ENCODE results near the gene FMOD. TPM values are rescaled to one million over a fixed set of nuclear protein-coding genes. Genes with fewer than 3 reads are reported as not detected.

FMOD gene
- total and polyA plus RNA-seq, 2 donors (not counting 3 experiments of a cell fraction or from before 2014, with no cell fraction given) = 0.11 to 0.12 TPM

- Histone ChIP-seq H3K9me3 (replicated peaks; ENCODE audit: control insufficient read depth, insufficient read depth, low read length) (no peaks in the 10 kb centered on the region), H3K4me2 (ENCODE audit: insufficient read depth, low read length) (peak within 1 kb of the TSS; percentile 62), H3K36me3 (ENCODE audit: control insufficient read depth in 2 of 2, extremely low read depth in 1 of 2, insufficient read depth in 2 of 2, low read length in 2 of 2) (peaks cover 2 to 12% of the 10 kb centered on the region in 2 experiments), H3K27me3 (ENCODE audit: control insufficient read depth in 2 of 2, insufficient read depth in 2 of 2, low read length in 2 of 2) (peaks cover 4 to 7% of the 10 kb centered on the region in 2 experiments), H4K20me1 (replicated peaks; ENCODE audit: control insufficient read depth, extremely low read depth, insufficient read depth, low read length) (peaks cover 5% of the 10 kb centered on the region), H3K9ac (replicated peaks; ENCODE audit: extremely low read depth, insufficient read depth, low read length) (peak within 1 kb of the TSS; percentile 65), H3K4me1 (ENCODE audit: control insufficient read depth, extremely low read depth, insufficient read depth, low read length) (peaks cover 19% of the 10 kb centered on the region), H3K9me1 (replicated peaks; ENCODE audit: control insufficient read depth, extremely low read depth, insufficient read depth, low read length) (no peaks in the 10 kb centered on the region), H3K27ac (ENCODE audit: insufficient read depth, low read depth, low read length) (peak within 1 kb of the TSS; percentile 42), H3K79me2 (ENCODE audit: control insufficient read depth, insufficient read depth, low read length) (peaks cover 6% of the 10 kb centered on the region), H3K4me3 (replicated peaks in 1 of 3; ENCODE audit: insufficient read depth in 1 of 3, low read depth in 1 of 3, low read length in 3 of 3) (peak within 1 kb of the TSS; percentile 70 to 97 (median 73)), H2AFZ (ENCODE audit: low read depth, low read length) (peak within 1 kb of the TSS; percentile 84)
- FAIRE-seq (peak; percentile 94), DNase-seq (ENCODE audit: low read depth, low spot score) (peak; percentile 91)
- dilution Hi-C loops (cut with MboI; ENCODE audit: extremely low pct_ligation_motif_present, low sequenced_read_pairs) (no loop called here), intact Hi-C loops (cut with micrococcal nuclease) (loop anchor here (1.0 kb wide), 4 partner anchors 15 to 33 kb away; no protein-coding TSS in a partner anchor)
- POLR2A ChIA-PET = interaction anchor here (0.6 to 4.9 kb wide), 18 partner anchors 9 to 1919 kb away, joined by 3 to 115 read pairs (median 3); partner anchors contain the start of gene MDM4
- CTCF ChIA-PET = interaction anchor here (0.6 to 7.8 kb wide), 9 partner anchors 11 to 318 kb away, joined by 3 to 88 read pairs (median 5); no protein-coding TSS in a partner anchor
- TF ChIP-seq POLR2AphosphoS5 (IDR thresholded peaks at IDR 0.05; ENCODE audit: insufficient read depth, low read depth, low read length) (peak; percentile 99), MYC (IDR thresholded peaks at IDR 0.05; ENCODE audit: low read depth, low read length) (no peak), POLR2A (IDR thresholded peaks at IDR 0.05; ENCODE audit: low read depth, low read length) (peak; percentile 99)
- BruUV-seq (replicated peaks) = TSS peak; percentile 59
These were observed 45.8 kb downstream of the FMOD start, which contains the start of gene BTG2 for GRCh38 chr1:203304919-203305808. TSS of gene BTG2 (plus strand) at chr1:203305519. CDS start at chr1:203305607, 88 bp downstream.

- CTCF ChIA-PET = interaction anchor here (0.6 to 7.8 kb wide), 8 partner anchors 16 to 317 kb away, joined by 3 to 88 read pairs (median 5); no protein-coding TSS in a partner anchor
These were observed 46.5 kb downstream of the FMOD start for GRCh38 chr1:203304391-203304918.

More at GRCh38 chr1:203304391-203304918, 46.5 kb downstream of the FMOD start:
- Histone ChIP-seq H3K36me3 (ENCODE audit: control insufficient read depth in 2 of 2, extremely low read depth in 1 of 2, insufficient read depth in 2 of 2, low read length in 2 of 2) (peaks cover 2 to 12% of the 10 kb centered on the region in 2 experiments), H3K4me3 (replicated peaks in 1 of 3; ENCODE audit: insufficient read depth in 1 of 3, low read depth in 1 of 3, low read length in 3 of 3) (no peak overlapping the region), H3K79me2 (ENCODE audit: control insufficient read depth, insufficient read depth, low read length) (peaks cover 6% of the 10 kb centered on the region), H3K9me1 (replicated peaks; ENCODE audit: control insufficient read depth, extremely low read depth, insufficient read depth, low read length) (no peaks in the 10 kb centered on the region), H3K9ac (replicated peaks; ENCODE audit: extremely low read depth, insufficient read depth, low read length) (peak overlapping the region; percentile 53), H2AFZ (ENCODE audit: low read depth, low read length) (peak overlapping the region; percentile 84), H3K9me3 (replicated peaks; ENCODE audit: control insufficient read depth, insufficient read depth, low read length) (no peaks in the 10 kb centered on the region), H3K27me3 (ENCODE audit: control insufficient read depth in 2 of 2, insufficient read depth in 2 of 2, low read length in 2 of 2) (peaks cover 7 to 8% of the 10 kb centered on the region in 2 experiments), H3K4me2 (ENCODE audit: insufficient read depth, low read length) (peak overlapping the region; percentile 19), H3K4me1 (ENCODE audit: control insufficient read depth, extremely low read depth, insufficient read depth, low read length) (peaks cover 19% of the 10 kb centered on the region), H4K20me1 (replicated peaks; ENCODE audit: control insufficient read depth, extremely low read depth, insufficient read depth, low read length) (peaks cover 5% of the 10 kb centered on the region), H3K27ac (ENCODE audit: insufficient read depth, low read depth, low read length) (peak overlapping the region; percentile 33)
- intact Hi-C loops (cut with micrococcal nuclease) = no loop called here
- dilution Hi-C loops (cut with MboI; ENCODE audit: extremely low pct_ligation_motif_present, low sequenced_read_pairs) = no loop called here
- DNase-seq (ENCODE audit: low read depth, low spot score) = no peak
- no TSS peak for BruUV-seq (replicated peaks)
- POLR2A ChIA-PET = interaction anchor here (0.6 to 4.9 kb wide), 17 partner anchors 8 to 1920 kb away, joined by 3 to 115 read pairs (median 3); partner anchors contain the start of gene MDM4
- FAIRE-seq = peak; percentile 24
- no peak for TF ChIP-seq POLR2AphosphoS5 (IDR thresholded peaks at IDR 0.05; ENCODE audit: insufficient read depth, low read depth, low read length)
- no peak for TF ChIP-seq MYC (IDR thresholded peaks at IDR 0.05; ENCODE audit: low read depth, low read length)
- no peak for TF ChIP-seq CTCF (IDR thresholded peaks at IDR 0.05; ENCODE audit: extremely low read depth in 1 of 2, insufficient read depth in 1 of 2, low read depth in 1 of 2, low read length in 2 of 2)
- TF ChIP-seq MAX (IDR thresholded peaks at IDR 0.05; ENCODE audit: insufficient read depth, insufficient read length) = no peak
- no peak for TF ChIP-seq FOS (IDR thresholded peaks at IDR 0.05; ENCODE audit: borderline replicate concordance, insufficient read depth, low read length)
- no peak for TF ChIP-seq EZH2 (IDR thresholded peaks at IDR 0.05; ENCODE audit: borderline replicate concordance, low read depth, low read length, severe bottlenecking)
- TF ChIP-seq POLR2A (IDR thresholded peaks at IDR 0.05; ENCODE audit: low read depth, low read length) = no peak
